HepG2 (cell line): ENCODE data around the gene CDK3. TPM values are rescaled to one million over a fixed set of nuclear protein-coding genes. Genes with fewer than 3 reads are reported as not detected.

Source experiments
- HES4 ChIP-seq: sonication (generic); formaldehyde crosslinking; IDR thresholded peaks from 2 replicates; pipeline ENCODE4 v1.9.0; 2021; ENCODE audit warnings: mild to moderate bottlenecking, missing genetic modification reagents, borderline replicate concordance
- NFATC3 ChIP-seq: sonication (generic); formaldehyde crosslinking; IDR thresholded peaks from 2 replicates; pipeline ENCODE4 v1.5.1; 2020; ENCODE audit warnings: mild to moderate bottlenecking, missing genetic modification reagents
- PHB2 ChIP-seq: fragments of 450-650 bp; IDR thresholded peaks from 2 replicates; pipeline ENCODE4 v1.6.1; 2018; ENCODE audit not compliant: partially characterized antibody
- SSRP1 ChIP-seq: IDR thresholded peaks from 2 replicates; pipeline ENCODE4 v1.6.1; 2016; ENCODE audit warnings: control low read depth
- TBL1XR1 ChIP-seq: fragments of 150-350 bp; IDR thresholded peaks from 2 replicates; pipeline ENCODE4 v1.6.1; 2014; ENCODE audit warnings: borderline replicate concordance, low read length; ENCODE audit not compliant: partially characterized antibody
- ZFP36L1 ChIP-seq: sonication (generic); formaldehyde crosslinking; IDR thresholded peaks from 2 replicates; pipeline ENCODE4 v1.8.0; 2022; ENCODE audit warnings: mild to moderate bottlenecking, missing genetic modification reagents, moderate library complexity
- ZNF3 ChIP-seq: IDR thresholded peaks from 2 replicates; pipeline ENCODE4 v1.7.0; 2017; ENCODE audit warnings: inconsistent platforms
- polyA plus RNA-seq, 8 experiments: library from polyadenylated mRNA; depleted of rRNA in 3 of 8; stranded (reverse) in 7 of 8; unstranded in 1 of 8; fragments of >200 nt; fragmentation: Illumina TruSeq in 4 of 8; extraction: Trizol in 4 of 8; gene quantifications; 2 replicates each; pipeline versions ENCODE4 v1.2.1 to v1.2.3, GENCODE V29; 2011 to 2016; ENCODE audit warnings: low read depth in 4 of 8, missing spikeins in 1 of 8, mixed read lengths in 1 of 8; ENCODE audit not compliant: insufficient read depth in 1 of 8
- total RNA-seq, 5 experiments: library from RNA; depleted of rRNA; stranded (reverse); fragments of >200 nt; fragmentation: Illumina TruSeq; extraction: Trizol; gene quantifications; 2 replicates each; pipeline ENCODE4 v1.2.3, GENCODE V29; 2016; ENCODE audit warnings: low read depth in 1 of 5
- TF ChIP-seq, protein P1 (sequence below): sonication (generic); formaldehyde crosslinking; IDR thresholded peaks from 2 replicates; pipeline ENCODE4 v1.5.0; 2020; ENCODE audit warnings: mild to moderate bottlenecking, missing genetic modification reagents, borderline replicate concordance
- TF ChIP-seq, protein P2 (sequence below): sonication (generic); formaldehyde crosslinking; IDR thresholded peaks from 2 replicates; pipeline ENCODE4 v1.4.0; 2020; ENCODE audit warnings: mild to moderate bottlenecking, missing genetic modification reagents
- TF ChIP-seq, protein P3 (sequence below): IDR thresholded peaks from 2 replicates; pipeline ENCODE4 v1.6.1; 2016; ENCODE audit warnings: low read depth, borderline replicate concordance

CDK3 gene
- total and polyA plus RNA-seq, 2 of the 13 experiments (the other 11 are each of a cell fraction or from before 2014, with no cell fraction given), result 5.8 to 11.4 TPM

DNA sequence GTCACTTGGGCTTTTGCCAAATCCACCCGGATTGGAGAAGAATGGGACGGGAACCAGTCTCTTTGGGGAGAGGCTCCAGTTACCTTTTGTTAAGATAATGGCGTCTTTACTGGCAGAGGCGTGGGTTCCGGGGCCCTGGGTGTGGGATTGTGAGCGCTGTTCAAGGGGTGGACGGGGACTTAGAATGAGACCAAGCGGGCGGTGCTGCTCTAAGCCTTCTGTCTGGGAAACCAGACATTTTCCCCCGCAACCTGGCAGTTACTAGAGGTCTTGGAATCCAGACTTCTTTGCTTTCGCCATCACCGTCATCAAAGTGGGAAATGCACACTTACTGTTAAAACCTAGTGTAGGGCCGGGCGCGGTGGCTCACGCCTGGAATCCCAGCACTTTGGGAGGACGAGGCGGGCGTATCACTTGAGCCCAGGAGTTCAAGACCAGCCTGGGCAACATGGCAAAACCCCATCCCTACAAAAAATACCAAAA is 20.9 kb upstream of the CDK3 start (continued):
- TF ChIP-seq, protein P1, sequence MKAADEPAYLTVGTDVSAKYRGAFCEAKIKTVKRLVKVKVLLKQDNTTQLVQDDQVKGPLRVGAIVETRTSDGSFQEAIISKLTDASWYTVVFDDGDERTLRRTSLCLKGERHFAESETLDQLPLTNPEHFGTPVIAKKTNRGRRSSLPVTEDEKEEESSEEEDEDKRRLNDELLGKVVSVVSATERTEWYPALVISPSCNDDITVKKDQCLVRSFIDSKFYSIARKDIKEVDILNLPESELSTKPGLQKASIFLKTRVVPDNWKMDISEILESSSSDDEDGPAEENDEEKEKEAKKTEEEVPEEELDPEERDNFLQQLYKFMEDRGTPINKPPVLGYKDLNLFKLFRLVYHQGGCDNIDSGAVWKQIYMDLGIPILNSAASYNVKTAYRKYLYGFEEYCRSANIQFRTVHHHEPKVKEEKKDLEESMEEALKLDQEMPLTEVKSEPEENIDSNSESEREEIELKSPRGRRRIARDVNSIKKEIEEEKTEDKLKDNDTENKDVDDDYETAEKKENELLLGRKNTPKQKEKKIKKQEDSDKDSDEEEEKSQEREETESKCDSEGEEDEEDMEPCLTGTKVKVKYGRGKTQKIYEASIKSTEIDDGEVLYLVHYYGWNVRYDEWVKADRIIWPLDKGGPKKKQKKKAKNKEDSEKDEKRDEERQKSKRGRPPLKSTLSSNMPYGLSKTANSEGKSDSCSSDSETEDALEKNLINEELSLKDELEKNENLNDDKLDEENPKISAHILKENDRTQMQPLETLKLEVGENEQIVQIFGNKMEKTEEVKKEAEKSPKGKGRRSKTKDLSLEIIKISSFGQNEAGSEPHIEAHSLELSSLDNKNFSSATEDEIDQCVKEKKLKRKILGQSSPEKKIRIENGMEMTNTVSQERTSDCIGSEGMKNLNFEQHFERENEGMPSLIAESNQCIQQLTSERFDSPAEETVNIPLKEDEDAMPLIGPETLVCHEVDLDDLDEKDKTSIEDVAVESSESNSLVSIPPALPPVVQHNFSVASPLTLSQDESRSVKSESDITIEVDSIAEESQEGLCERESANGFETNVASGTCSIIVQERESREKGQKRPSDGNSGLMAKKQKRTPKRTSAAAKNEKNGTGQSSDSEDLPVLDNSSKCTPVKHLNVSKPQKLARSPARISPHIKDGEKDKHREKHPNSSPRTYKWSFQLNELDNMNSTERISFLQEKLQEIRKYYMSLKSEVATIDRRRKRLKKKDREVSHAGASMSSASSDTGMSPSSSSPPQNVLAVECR (CRISPR knock-in tag), result no peak; the same call in 1 of the 2 replicates
- TF ChIP-seq HES4 (CRISPR knock-in tag) (peak; percentile 87), SSRP1 (CRISPR knock-in tag) (no peak), PHB2 (no peak), NFATC3 (CRISPR knock-in tag) (no peak), ZNF3 (CRISPR knock-in tag) (no peak), TBL1XR1 (no peak), ZFP36L1 (CRISPR knock-in tag) (no peak)
- TF ChIP-seq, protein P2, sequence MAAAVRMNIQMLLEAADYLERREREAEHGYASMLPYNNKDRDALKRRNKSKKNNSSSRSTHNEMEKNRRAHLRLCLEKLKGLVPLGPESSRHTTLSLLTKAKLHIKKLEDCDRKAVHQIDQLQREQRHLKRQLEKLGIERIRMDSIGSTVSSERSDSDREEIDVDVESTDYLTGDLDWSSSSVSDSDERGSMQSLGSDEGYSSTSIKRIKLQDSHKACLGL, result no peak; the same call in 1 of the 2 replicates
- TF ChIP-seq, protein P3, sequence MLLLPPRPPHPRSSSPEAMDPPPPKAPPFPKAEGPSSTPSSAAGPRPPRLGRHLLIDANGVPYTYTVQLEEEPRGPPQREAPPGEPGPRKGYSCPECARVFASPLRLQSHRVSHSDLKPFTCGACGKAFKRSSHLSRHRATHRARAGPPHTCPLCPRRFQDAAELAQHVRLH, result 0 out of 2 replicates have a peak, but pooled peaks have one; percentile 7
